Measurements from ENCODE around the gene KIF1A. TPM values are rescaled to one million over a fixed set of nuclear protein-coding genes. Genes with fewer than 3 reads are reported as not detected.
"Not testable (repeated sequence)": the region's sequence is repeated elsewhere in the genome, so short reads cannot be mapped to it uniquely, and the experiment has no call there.

KIF1A gene
- total RNA-seq, 2 experiments from 2014 or later, result 2.6 to 3.4 TPM

DNA sequence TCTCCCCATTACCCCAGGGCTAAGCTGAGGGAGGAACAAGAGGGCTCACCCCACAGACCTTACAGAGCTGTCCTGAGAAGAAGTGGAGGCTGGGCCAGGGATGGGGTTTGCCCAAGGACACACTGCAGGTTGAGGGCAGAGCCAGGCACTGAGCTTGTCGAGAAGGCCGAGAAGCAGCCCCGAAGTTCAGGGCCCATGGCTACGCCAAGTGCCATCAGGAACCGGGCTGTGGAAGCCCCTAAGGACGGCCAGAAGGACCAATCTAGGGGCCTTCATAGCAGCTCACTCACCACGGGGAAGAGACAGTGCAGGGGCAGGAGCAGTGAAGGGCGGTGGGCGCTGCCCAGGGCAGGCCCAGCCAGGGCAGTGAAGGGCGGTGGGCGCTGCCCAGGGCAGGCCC, 30.0 kb upstream of the KIF1A start:
- POLR2A ChIA-PET, result no interaction called here
- CTCF ChIA-PET, result no interaction called here

DNA sequence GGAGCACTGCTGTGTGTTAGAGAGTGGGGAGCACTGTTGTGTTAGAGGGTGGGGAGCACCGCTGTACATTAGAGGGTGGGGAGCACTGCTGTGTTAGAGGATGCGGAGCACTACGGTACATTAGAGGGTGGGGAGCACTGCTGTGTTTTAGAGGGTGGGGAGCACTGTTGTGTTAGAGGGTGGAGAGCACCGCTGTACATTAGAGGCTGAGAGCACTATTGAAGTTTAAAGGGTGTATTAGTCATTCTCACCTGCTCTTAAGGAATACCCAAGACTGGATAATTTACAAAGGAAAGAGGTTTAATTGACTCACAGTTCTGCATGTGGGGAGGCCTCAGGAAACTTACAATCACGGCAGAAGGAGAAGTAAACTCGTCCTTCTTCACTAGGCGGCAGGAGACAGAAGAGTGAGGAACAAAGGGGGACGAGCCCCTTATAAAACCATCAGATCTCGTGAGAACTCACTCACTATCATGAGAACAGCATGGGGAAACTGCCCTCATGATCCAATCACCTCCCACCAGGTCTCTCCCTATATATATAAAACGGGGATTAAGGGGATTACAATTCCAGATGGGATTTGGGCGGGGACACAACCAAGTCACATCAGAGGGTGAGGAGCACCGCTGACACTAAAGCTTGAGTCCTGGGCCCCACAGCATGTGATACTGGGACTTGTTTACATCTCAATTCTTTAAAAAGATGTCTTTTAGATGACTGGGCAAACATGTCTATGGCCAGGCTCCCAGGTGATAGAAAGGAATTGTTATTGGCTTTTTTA, 29.1 kb upstream of the KIF1A start:
- CTCF ChIA-PET, result no interaction called here

DNA sequence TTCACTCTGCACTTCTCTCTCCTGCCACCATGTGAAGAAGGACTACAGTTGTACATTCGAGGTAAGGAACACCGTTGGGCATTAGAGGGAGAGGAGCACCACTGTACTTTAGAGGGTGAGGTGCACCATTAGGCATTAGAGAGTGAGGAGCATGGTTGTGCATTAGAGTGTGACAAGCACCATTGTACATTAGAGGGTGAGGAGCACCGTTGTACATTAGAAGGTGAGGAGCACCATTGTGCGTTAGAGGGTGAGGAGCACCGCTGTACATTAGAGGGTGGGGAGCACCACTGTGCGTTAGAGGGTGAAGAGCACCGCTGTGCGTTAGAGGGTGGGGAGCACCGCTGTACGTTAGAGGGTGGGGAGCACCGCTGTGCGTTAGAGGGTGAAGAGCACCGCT, 27.8 kb upstream of the KIF1A start:
- ChIA-PET POLR2A (no interaction called here), CTCF (no interaction called here)

More for the DNA sequence above, 29.1 kb upstream of the KIF1A start:
- POLR2A ChIA-PET, result no interaction called here

DNA sequence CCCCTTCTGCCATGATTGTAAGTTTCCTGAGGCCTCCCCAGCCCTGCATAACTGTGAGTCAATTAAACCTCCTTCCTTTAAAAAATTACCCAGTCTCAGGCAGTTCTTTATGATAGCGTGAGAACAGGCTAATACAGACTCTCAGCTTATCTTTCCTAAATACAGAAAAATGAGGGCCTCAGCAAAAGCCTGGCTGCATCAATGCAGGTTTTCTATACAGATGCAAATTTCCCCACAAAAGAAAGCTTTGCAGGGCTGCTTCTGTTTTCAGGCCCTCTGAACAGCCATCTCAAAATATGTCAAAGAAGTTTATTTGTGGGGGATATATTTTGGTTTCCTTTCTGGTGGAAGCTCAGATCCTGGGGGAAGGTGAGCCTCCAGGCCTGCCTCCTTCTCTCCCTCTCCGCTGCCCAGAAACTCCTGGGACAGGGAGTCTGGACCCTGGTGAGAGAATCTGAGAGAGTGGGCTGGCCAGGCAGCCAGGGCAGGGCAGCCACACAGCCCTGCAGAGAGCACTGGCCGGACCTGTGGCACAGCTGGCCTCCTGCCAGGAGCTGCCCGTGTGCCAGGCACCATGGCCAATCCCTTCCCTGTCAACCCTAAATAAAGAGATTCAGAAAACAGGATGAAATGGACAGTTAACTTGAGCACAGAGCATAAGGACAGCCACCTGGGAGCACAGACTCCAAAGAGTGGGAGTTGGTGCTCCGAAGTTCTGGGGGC, 27.0 kb upstream of the KIF1A start:
- ChIA-PET CTCF (no interaction called here), POLR2A (no interaction called here)

DNA sequence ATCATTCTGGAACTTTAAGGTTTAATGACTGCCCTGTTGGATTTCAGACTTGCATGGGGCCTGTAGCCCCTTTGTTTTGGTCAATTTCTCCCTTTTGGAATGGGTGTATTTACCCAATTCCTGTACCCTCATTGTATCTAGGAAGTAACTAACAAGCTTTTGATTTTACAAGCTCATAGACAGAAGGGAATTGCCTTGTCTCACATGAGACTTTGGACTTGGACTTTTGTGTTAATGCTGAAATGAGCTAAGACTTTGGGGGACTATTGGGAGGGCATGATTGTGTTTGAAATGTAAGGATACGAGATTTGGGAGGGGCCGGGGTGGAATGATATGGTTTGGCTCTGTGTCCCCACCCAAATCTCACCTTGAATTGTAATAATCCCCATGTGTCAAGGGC, 26.3 kb upstream of the KIF1A start:
- CTCF ChIA-PET, POLR2A ChIA-PET: not testable (repeated sequence)

GRCh38 chr2:240840435-240841060, 20.5 kb upstream of the KIF1A start:
- ChIA-PET POLR2A (no interaction called here), CTCF (interaction anchor here (0.9 to 1.6 kb wide), 3 partner anchors 11 to 326 kb away, joined by 3 to 7 read pairs (median 3); no protein-coding TSS in a partner anchor)

DNA sequence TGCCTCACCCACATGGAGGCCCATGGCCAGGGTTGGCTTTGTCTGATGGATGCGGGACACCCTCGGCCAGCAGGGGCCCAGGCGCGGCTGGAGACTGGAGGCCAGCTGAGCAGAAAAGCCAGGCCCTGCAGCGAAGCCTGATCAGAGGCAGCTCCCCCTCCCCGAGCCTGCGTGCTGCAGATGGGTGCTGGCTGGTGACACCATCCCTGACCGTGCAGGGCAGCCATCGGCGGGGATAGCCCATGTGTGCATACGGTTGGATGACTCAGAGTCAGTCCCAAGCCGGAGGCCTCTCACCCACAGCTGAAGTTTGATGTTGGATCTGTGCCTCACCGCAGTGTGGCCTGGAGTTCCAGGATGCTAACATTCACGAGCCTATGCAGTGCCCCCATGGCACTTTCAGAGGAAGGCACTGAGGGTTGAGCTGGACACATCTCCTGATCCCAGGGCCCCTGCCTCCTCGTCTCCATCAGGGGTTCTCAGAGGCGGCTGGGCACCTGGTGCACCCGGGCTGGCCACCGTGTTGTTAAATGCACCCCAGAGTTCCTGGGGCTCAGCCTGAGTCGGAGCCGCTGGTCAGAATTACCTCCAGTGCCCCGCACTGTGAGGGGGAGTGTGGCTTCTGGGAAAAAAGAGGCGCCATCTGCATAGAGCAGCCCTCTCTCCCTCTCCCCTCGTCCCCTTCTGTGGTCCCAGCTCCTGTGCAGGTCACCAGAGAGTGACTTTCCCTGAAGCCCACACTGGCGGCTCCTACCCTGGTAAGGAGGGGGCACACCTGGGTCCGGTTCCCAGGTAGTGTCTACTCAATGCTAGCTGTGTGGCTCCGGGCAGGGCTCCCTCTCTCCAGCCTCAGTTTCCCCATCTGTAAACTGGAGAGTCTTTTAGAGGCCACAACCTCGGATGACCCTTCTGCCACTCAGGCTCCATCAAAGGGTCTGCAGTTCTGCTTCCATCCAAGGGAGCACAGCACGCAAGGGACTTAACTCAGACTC, 19.4 kb upstream of the KIF1A start:
- POLR2A ChIA-PET, result no interaction called here
- CTCF ChIA-PET, result interaction anchor here (1.6 kb wide), 2 partner anchors 12 to 14 kb away, joined by 3 to 7 read pairs; no protein-coding TSS in a partner anchor

DNA sequence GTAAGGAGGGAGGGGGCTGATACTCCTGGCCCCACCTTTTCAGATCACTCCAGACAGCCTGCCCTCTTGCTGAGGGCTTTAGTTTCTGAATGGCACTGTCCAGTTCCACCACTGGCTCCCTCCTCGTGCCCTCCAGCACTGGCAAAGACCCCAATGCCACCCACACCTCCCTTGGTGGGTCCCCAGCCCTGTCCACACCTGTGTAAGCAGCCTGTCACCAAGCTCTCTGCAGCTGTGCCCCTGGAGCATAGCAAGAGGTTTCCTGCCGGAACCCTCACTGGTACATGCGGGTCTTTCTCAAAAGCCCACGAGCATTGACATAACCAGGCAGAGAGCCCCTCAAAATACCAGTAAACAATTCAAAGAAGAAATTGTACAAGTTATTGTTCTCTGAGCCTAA, 17.6 kb upstream of the KIF1A start:
- ChIA-PET POLR2A (no interaction called here), CTCF (no interaction called here)

DNA sequence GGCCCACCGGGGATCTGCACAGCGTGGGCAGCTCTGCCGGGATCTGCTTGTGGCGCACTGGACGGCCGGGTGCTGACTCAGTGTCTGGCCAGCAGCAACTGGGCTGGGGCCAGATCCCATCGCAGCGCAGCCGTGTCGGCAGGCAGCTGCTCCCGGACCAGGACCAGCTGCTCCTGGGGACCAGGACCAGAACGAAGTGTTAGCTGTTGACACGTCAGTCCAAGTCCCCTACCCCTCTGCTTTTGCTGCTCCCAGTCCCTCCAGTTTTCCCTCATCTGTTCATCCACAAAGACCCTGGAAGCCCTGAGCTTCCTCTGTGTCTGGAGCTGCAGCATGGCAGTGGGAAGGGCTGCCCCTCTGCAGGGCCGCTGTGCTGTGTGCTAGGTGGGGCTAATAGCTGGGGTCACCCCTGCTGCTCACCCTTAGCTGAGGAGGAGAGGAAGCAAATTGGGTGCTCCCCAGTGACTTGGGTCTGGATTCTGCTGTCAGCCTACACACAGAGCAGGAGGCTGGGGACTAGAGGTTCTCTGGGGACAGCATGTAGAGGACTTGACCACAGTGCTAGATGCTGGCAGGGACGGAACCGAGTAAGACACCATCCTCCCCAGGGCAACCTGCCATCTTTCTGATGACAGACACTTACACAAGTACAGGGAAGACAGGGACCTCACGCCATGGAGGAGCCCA, 16.9 kb upstream of the KIF1A start:
- ChIA-PET POLR2A (no interaction called here), CTCF (no interaction called here)

GRCh38 chr2:240835528-240835927, 15.5 kb upstream of the KIF1A start:
- CTCF ChIA-PET, result no interaction called here
- POLR2A ChIA-PET, result no interaction called here

- ChIA-PET CTCF (interaction anchor here (1.2 kb wide), 1 partner anchor 320 kb away, joined by 3 read pairs; no protein-coding TSS in a partner anchor), POLR2A (no interaction called here)
Observed at GRCh38 chr2:240834377-240834975, 14.5 kb upstream of the KIF1A start.

- CTCF ChIA-PET, result interaction anchor here (1.2 kb wide), 1 partner anchor 320 kb away, joined by 3 read pairs; no protein-coding TSS in a partner anchor
Observed at GRCh38 chr2:240833724-240834285, 13.8 kb upstream of the KIF1A start.

DNA sequence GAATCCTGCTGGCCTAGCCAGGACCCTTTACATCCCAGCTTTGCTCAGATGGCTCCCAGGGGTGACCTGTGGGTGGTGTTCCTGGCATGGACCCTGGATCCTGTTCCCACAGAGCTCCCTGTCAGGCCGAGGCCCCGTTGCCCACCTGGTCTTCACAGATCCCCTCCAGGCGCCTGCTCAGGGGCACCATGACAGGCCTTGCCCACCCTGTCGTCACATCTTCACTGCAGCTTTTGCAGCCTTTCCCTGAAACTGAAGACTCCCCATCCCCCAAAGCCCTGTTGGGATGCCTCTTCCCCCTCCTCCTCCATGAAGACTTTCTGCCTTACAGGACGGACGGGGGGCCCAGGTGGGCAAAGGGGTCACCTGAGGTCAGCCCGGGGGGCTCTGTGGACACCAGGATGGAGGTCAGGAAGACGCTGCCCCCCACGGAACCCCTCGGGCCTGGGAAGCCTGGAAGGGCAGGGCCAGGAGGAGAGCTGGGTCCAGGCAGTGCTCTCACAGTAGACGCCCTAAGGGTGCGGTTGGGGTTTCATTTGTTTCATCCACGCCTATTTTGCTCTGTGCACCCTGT, 13.0 kb upstream of the KIF1A start:
- POLR2A ChIA-PET, result no interaction called here
- CTCF ChIA-PET, result no interaction called here

More at GRCh38 chr2:240833724-240834285, 13.8 kb upstream of the KIF1A start:
- POLR2A ChIA-PET, result no interaction called here

DNA sequence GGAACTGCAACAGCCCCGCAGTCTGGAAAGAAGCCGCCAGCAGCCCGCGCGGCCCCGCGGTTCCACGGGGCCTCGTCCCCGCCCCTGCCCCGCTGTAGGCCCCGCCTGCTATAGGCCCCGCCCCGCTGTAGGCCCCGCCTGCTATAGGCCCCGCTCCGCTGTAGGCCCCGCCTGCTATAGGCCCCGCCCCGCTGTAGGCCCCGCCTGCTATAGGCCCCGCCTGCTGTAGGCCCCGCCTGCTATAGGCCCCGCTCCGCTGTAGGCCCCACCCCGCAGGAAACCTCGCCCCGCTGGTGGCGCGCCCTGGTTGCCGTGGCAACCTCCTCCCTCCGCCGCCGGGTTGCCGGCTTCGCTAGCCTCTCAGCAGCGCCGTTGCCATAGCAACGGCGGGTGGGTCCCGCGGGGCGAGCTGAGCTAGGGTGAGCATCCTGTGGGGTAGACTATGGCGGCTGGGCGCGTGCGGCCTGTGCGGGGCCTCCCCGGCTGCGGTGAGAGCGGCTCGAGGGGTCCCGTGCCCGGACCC, 12.2 kb upstream of the KIF1A start:
- POLR2A ChIA-PET, result no interaction called here

GRCh38 chr2:240831594-240832204, 11.7 kb upstream of the KIF1A start:
- CTCF ChIA-PET, result interaction anchor here (0.5 kb wide), 1 partner anchor 289 kb away, joined by 4 read pairs; no protein-coding TSS in a partner anchor
- POLR2A ChIA-PET, result no interaction called here

More for the DNA sequence above, 12.2 kb upstream of the KIF1A start:
- CTCF ChIA-PET, result interaction anchor here (0.5 kb wide), 1 partner anchor 289 kb away, joined by 4 read pairs; no protein-coding TSS in a partner anchor

GRCh38 chr2:240825476-240825875, 5.5 kb upstream of the KIF1A start:
- CTCF ChIA-PET, result interaction anchor here (1.0 kb wide), 1 partner anchor 15 kb away, joined by 3 read pairs; no protein-coding TSS in a partner anchor
- POLR2A ChIA-PET, result no interaction called here
